Head of caudate nucleus (tissue), 42 donors: ENCODE measurements around the gene WWC1.

Experiments
- DNase-seq, 42 donors: peaks; one replicate each; pipeline versions ENCODE4 v3.0.0 to v3.0.0-alpha.2; 2020 to 2021; ENCODE audit warnings: mixed read lengths in 7 of 42
- intact Hi-C: fragments of 100-400 bp; cut with DNase I; formaldehyde crosslinking; loops from one replicate; pipeline ENCODE4 v1.15.0; 2022

Gene WWC1

DNA sequence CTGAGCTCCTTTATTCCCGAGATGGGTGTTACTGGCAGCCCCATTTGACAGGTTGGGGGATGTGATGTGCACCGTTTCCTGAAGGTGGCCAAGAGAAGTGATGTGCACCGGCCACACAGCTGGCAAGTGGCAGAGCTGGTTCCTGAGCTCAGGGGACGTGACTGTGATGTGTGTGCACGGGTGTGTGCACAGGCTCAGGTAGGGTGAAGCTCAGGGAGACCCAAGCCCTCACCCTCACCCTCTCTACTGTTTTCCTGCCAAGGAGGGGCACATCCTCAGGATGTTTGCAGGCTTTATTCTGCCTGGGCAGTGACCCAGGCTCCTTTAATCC lies 56.6 kb downstream of the WWC1 start:
- DNase-seq, result no peak
- intact Hi-C loops, result no loop called here

- DNase-seq, result no peak
- intact Hi-C loops, result no loop called here
Measured at GRCh38 chr5:168350315-168350714, 58.9 kb downstream of the WWC1 start.

GRCh38 chr5:168353216-168353957 lies 61.9 kb downstream of the WWC1 start:
- intact Hi-C loops, result no loop called here
- no peak for DNase-seq

GRCh38 chr5:168354397-168354796 lies 63.0 kb downstream of the WWC1 start:
- intact Hi-C loops, result no loop called here
- DNase-seq, result no peak

GRCh38 chr5:168356171-168356570 lies 64.7 kb downstream of the WWC1 start:
- DNase-seq, result no peak
- intact Hi-C loops, result no loop called here

- DNase-seq, result no peak
Measured at GRCh38 chr5:168356592-168356991, 65.1 kb downstream of the WWC1 start.

GRCh38 chr5:168357876-168358275 lies 66.4 kb downstream of the WWC1 start:
- DNase-seq, result no peak
- intact Hi-C loops, result no loop called here

More at GRCh38 chr5:168356592-168356991, 65.1 kb downstream of the WWC1 start:
- intact Hi-C loops, result no loop called here

DNA sequence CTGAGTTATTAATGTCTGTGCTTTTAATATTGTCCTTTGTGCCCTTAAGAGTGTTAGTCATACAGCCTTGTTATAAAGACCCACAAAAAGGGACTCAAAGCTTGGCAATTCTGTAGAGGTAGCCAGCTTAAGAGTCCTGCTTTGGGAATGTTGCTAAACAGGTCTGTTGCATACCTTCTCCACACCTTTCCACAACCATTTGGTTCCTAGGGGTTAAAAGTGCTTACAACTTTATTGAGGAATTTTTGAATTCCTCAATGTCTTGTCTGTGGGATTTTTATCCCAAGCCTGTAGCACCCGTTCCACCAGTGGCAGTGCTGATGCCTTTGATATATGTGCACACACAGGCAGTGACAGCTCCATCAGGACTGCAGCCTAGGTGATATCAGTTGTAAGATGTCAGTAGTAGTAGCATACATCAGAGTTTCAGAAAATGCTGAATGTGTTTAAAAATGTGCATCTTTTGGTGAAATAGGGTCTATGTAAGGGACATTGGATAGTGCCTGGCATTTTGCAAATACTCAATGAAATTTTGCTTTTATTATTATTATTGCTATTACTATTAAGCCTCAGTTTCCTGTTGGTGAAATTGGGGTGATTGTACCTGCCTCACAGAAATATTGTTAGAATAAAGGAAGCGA lies 68.5 kb downstream of the WWC1 start:
- intact Hi-C loops, result no loop called here
- no peak for DNase-seq

DNA sequence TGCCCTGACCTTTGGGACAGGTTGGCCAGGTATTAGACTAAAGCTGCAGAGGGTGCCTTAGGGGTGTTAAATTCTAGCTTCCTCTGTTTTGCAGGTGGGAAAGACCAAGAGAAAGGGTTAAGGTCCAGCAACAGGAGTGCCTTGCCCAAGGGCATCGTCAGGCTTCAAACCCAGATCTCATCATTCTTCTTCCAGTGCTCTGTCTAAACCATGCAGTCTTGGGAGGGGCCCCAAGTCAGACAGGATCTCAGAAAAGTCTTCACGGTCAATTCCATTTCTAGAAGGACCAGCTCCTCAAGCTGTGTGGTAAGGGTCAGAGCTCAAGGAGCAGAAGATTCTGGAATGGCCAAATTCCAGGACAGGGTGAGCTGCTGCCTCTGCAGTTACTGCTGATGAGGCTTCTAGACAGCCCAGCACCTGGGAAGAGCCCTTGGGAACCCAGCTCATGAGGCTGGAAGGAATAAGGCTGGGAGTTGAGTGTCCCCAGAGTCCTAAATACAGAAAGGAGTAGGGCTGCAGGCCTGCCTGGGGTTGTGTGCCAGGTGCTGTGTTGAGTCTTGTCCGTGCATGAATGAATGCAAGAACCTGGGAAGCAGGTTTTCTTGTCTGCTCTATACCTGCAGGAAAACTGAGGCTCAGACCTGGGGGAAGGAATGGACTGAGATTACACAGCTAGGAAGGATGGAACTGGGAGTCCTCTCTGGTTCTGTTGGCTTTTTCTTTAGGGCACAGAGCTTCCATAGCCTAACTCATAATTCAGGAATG lies 69.3 kb downstream of the WWC1 start:
- intact Hi-C loops, result no loop called here
- no peak for DNase-seq

- no peak for DNase-seq
- intact Hi-C loops, result no loop called here
Measured at GRCh38 chr5:168362097-168362885, 70.8 kb downstream of the WWC1 start.

- DNase-seq, result peak in 19 of 42 donors; percentile 9 to 73 (median 37)
- intact Hi-C loops, result no loop called here
Measured at GRCh38 chr5:168364151-168364661, 72.8 kb downstream of the WWC1 start.

GRCh38 chr5:168364750-168365550 lies 73.5 kb downstream of the WWC1 start:
- peak in 8 of 42 donors; percentile 9 to 60 (median 25) for DNase-seq
- intact Hi-C loops, result no loop called here

DNA sequence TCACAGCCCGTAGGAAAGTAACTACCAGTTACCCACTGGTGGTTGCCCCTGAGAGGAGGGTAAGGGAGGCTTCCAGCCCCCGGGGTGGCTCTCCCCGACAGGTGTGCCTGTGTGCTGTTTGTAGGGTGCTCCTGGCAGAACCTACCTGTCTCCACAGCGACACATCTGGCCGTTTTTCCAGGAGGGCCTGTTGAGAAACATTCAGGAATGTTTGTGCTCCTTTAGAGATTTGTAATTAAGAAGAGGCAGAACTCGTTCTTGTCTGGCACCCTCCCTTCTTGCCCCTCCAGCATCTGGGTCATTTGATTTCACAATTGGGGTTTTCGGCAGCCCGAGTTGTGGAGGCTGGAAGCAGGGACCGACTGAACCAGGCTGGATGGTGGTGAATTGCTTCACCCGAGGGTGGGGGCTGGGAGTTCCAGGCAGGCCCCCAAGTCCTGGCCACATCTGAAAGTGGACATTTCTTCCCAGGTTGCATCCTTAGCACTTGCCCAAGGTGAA lies 74.2 kb downstream of the WWC1 start:
- DNase-seq, result peak in 29 of 42 donors; percentile 4 to 68 (median 39)

DNA sequence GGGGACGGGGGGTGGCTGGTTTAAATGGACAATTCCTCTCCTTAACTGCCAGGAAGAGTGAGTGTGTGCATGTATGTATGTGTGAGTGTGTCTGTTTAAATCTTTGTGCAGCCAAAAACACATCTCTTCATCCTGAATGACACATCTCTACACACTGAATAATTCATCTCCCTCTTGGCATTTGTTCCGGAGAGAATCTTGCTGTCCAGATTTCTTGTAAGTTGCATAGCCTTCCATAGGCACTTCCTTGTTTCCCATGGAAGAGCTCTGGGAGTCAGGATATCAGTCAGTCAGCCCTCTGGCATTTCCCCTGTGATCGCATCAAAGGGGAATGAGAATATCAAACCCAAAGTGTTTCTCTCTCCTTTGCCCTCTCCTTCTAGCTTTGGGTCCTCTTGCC lies 74.7 kb downstream of the WWC1 start:
- DNase-seq, result no peak
- intact Hi-C loops, result no loop called here

More for the DNA sequence above, 74.2 kb downstream of the WWC1 start:
- intact Hi-C loops, result no loop called here

- intact Hi-C loops, result no loop called here
- DNase-seq, result no peak
Measured at GRCh38 chr5:168368854-168369253, 77.4 kb downstream of the WWC1 start.

DNA sequence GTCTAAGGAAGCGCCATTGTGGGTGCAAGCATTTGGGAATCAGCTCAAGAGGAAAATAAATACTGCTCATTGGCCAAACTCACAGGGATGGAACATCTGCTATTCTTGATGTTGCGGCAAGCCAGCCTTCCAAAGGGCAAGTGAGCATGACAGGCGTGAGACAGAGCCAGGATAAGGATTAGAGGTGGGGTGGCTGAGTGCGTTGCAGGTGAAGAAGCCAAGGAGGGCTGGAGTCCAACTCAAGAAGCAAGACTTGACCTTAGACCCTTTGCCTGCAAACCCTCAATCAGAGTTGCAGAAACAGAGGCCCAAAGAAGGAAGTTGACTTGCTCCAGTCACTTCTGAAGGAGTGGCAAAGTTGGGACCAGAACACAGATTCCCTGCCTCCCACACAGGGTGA lies 79.4 kb downstream of the WWC1 start:
- no peak for DNase-seq
- intact Hi-C loops, result no loop called here

DNA sequence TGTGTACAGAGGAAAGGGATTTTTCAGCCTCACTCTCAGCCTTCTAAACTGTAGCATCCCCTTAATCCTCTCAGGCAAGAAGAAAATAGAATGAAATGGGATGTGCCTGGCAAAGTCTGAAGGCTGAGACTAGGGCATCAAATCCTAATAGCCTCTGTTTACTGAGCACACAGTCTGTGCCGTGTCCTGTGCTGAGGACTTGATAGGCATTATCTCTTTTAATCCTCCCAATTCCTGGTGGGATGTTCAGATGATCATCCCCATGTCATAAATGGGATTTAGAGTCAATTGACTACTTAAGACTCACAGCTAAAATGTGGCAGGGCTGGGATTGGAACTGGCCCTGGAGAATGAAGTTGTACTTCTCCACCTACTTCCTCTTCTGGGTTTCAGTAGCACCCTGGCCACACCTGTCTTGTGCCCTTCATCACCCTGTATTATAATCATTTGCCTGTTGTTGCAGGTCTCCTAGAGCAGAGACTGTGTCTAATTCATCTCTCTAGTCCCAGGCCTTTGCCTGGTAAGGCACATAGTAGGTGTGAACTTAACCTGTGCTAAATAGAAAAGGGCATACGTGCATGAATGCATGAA lies 81.0 kb downstream of the WWC1 start:
- intact Hi-C loops, result no loop called here
- no peak for DNase-seq

GRCh38 chr5:168374532-168374931 lies 83.1 kb downstream of the WWC1 start:
- no peak for DNase-seq
- intact Hi-C loops, result no loop called here
